RWPE2 (cell line): ENCODE measurements around the gene OR51S1.

Source experiments
- ATAC-seq: fragments of 200-7000 bp; cut with Tn5 transposase; 3 replicates; pipeline ENCODE4 v1.9.1; 2021; ENCODE audit warnings: low read depth
- DNase-seq: peaks from one replicate; pipeline ENCODE4 v3.0.0-alpha.2; 2020; ENCODE audit warnings: low spot score
- H3K27ac ChIP-seq: fragments of 450-650 bp; 2 replicates; pipeline ENCODE4 v1.5.1; 2017; ENCODE audit warnings: mild to moderate bottlenecking; ENCODE audit not compliant: poor library complexity, severe bottlenecking
- H3K27me3 ChIP-seq: fragments of 250-450 bp; sonication (Bioruptor Pico); 2 replicates; pipeline ENCODE4 v1.5.1; 2021; ENCODE audit warnings: mild to moderate bottlenecking, moderate library complexity; ENCODE audit not compliant: insufficient read depth, poor library complexity, severe bottlenecking
- H3K36me3 ChIP-seq: fragments of 250-450 bp; sonication (Bioruptor Pico); 2 replicates; pipeline ENCODE4 v1.5.1; 2020; ENCODE audit warnings: low read depth, mild to moderate bottlenecking, moderate library complexity
- H3K4me1 ChIP-seq: fragments of 250-450 bp; sonication (Bioruptor Pico); 2 replicates; pipeline ENCODE4 v1.5.1; 2021; ENCODE audit warnings: mild to moderate bottlenecking, moderate library complexity; ENCODE audit not compliant: insufficient read depth, poor library complexity, severe bottlenecking
- H3K4me3 ChIP-seq: fragments of 250-450 bp; sonication (Bioruptor Pico); 2 replicates; pipeline ENCODE4 v1.5.1; 2021; ENCODE audit warnings: mild to moderate bottlenecking, moderate library complexity; ENCODE audit not compliant: severe bottlenecking
- H3K9me3 ChIP-seq: fragments of 250-450 bp; sonication (Bioruptor Pico); 2 replicates; pipeline ENCODE4 v1.5.1; 2021; ENCODE audit warnings: mild to moderate bottlenecking, moderate library complexity; ENCODE audit not compliant: severe bottlenecking
- CTCF ChIP-seq: fragments of 450-650 bp; IDR thresholded peaks from one replicate; pipeline ENCODE4 v1.5.1; 2017; ENCODE audit warnings: mild to moderate bottlenecking, moderate library complexity; ENCODE audit not compliant: poor library complexity, severe bottlenecking

Gene OR51S1

DNA sequence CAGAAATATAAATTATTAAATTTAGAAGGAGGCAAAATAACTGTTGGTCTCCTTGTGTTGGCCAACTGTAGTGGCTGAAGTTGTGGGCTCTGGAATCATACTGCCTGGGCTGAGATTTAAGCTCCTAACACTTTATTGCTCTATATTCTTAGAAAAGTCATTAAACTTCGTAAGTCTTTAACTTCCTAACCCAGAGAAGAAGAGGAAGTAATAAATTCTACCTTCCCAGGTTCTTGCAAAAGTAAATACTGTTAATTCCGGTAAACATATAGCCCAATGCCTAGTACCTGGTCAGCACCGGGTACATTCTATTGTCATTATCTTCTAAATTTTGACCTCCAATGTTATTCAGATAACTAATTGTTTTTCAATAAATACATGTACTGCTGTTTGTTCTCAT lies 37.2 kb upstream of the OR51S1 start:
- Histone ChIP-seq H3K36me3 (no peaks in the 10 kb centered on the region), H3K9me3 (peaks cover 2% of the 10 kb centered on the region), H3K27me3 (no peaks in the 10 kb centered on the region), H3K27ac (no peak overlapping the region), H3K4me3 (no peak overlapping the region), H3K4me1 (no peaks in the 10 kb centered on the region)
- no peak for ATAC-seq
- TF ChIP-seq CTCF = no peak
- DNase-seq = no peak

- Histone ChIP-seq H3K27me3 (no peaks in the 10 kb centered on the region), H3K36me3 (no peaks in the 10 kb centered on the region), H3K4me1 (no peaks in the 10 kb centered on the region), H3K9me3 (peaks cover 2% of the 10 kb centered on the region), H3K27ac (no peak overlapping the region), H3K4me3 (no peak overlapping the region)
- no peak for TF ChIP-seq CTCF
- DNase-seq = no peak
- ATAC-seq = no peak
These were observed 35.4 kb upstream of the OR51S1 start for GRCh38 chr11:4884361-4884760.

DNA sequence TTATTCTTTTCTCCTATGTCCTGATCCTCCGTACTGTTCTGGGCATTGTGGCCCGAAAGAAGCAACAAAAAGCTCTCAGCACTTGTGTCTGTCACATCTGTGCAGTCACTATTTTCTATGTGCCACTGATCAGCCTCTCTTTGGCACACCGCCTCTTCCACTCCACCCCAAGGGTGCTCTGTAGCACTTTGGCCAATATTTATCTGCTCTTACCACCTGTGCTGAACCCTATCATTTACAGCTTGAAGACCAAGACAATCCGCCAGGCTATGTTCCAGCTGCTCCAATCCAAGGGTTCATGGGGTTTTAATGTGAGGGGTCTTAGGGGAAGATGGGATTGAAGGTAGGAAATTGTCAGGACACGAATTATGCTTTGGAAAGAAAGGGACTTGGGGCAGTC lies 33.5 kb upstream of the OR51S1 start:
- H3K36me3 ChIP-seq = no peaks in the 10 kb centered on the region
- ATAC-seq (no peak), DNase-seq (no peak)
- no peak overlapping the region for H3K4me3 ChIP-seq
- H3K27ac ChIP-seq = no peak overlapping the region
- no peaks in the 10 kb centered on the region for H3K4me1 ChIP-seq
- H3K27me3 ChIP-seq = no peaks in the 10 kb centered on the region
- TF ChIP-seq CTCF = no peak
- peaks cover 2% of the 10 kb centered on the region for H3K9me3 ChIP-seq

- peaks cover 2% of the 10 kb centered on the region for H3K9me3 ChIP-seq
- H3K27me3 ChIP-seq = no peaks in the 10 kb centered on the region
- no peak within 1 kb of the TSS for H3K4me3 ChIP-seq
- ATAC-seq (no peak), DNase-seq (no peak)
- no peak within 1 kb of the TSS for H3K27ac ChIP-seq
- no peaks in the 10 kb centered on the region for H3K4me1 ChIP-seq
- H3K36me3 ChIP-seq = no peaks in the 10 kb centered on the region
- no peak for TF ChIP-seq CTCF
These were observed 33.0 kb upstream of the OR51S1 start, which contains the start of gene OR51T1 for GRCh38 chr11:4881860-4882500. Gene OR51T1 (plus strand): TSS chr11:4881900. CDS start chr11:4881900, 0 bp downstream.

DNA sequence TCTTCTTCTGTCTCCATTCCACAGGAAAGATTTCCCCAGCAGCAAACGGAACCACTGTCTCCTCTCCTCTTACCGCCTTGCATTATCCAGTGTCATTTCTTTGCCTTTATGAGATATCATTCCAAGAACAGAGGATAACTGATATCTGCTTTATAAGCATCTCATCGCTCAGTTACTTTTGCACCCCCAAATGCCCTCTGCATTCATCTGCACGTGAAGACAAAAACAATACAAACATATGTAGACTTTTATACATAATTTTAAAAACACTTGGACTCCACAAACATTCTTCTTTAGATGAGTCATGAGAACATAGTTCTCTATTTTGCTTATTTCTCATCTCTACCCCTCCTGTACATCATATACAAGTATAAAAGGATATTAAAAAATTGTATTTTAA lies 32.2 kb upstream of the OR51S1 start:
- H3K4me1 ChIP-seq = no peaks in the 10 kb centered on the region
- ATAC-seq (no peak), DNase-seq (no peak)
- no peaks in the 10 kb centered on the region for H3K27me3 ChIP-seq
- H3K4me3 ChIP-seq = no peak overlapping the region
- H3K27ac ChIP-seq = no peak overlapping the region
- H3K36me3 ChIP-seq = no peaks in the 10 kb centered on the region
- peaks cover 2% of the 10 kb centered on the region for H3K9me3 ChIP-seq
- no peak for TF ChIP-seq CTCF
